MCF 10A (cell line): ENCODE measurements around the gene ART4. TPM values are rescaled to one million over a fixed set of nuclear protein-coding genes. Genes with fewer than 3 reads are reported as not detected.

Source experiments
- BruUV-seq: library from RNA; stranded (reverse); fragments of 400-500 nt; replicated peaks from 2 replicates; lab custom pipeline; 2021; lab: Mats Ljungman, UMichigan
- CTCF ChIA-PET: fragments of 300-600 bp; sonication (Branson Sonifier 250); formaldehyde crosslinking; extraction: SDS; loops from one replicate; lab custom pipeline; 2021; ENCODE audit warnings: antibody characterized with exemption, inconsistent platforms; lab: Yijun Ruan, JAX
- POLR2A ChIA-PET: fragments of 300-600, 350-650 bp; sonication (Branson Sonifier 250); formaldehyde crosslinking; extraction: SDS; loops from one replicate; lab custom pipeline; 2020; ENCODE audit warnings: antibody characterized with exemption, inconsistent platforms; lab: Yijun Ruan, JAX
- DNase-seq: peaks from one replicate; pipeline ENCODE4 v3.0.0-alpha.2; 2018; ENCODE audit not compliant: unreplicated experiment
- H3K27ac Mint-ChIP-seq: one replicate; pipeline ENCODE4 v1.8.0; 2022; ENCODE audit warnings: mild to moderate bottlenecking, low read depth, mixed read lengths; ENCODE audit not compliant: unreplicated experiment
- H3K27me3 Mint-ChIP-seq: one replicate; pipeline ENCODE4 v1.8.0; 2022; ENCODE audit warnings: mixed read lengths; ENCODE audit not compliant: insufficient read depth, unreplicated experiment
- H3K36me3 Mint-ChIP-seq: one replicate; pipeline ENCODE4 v1.8.0; 2022; ENCODE audit warnings: mild to moderate bottlenecking, moderate library complexity, mixed read lengths; ENCODE audit not compliant: insufficient read depth, unreplicated experiment
- H3K4me1 Mint-ChIP-seq: one replicate; pipeline ENCODE4 v1.8.0; 2022; ENCODE audit warnings: mixed read lengths; ENCODE audit not compliant: insufficient read depth, unreplicated experiment
- H3K4me3 Mint-ChIP-seq: one replicate; pipeline ENCODE4 v1.8.0; 2022; ENCODE audit warnings: mild to moderate bottlenecking, moderate library complexity, mixed read lengths; ENCODE audit not compliant: unreplicated experiment
- H3K9me3 Mint-ChIP-seq: one replicate; pipeline ENCODE4 v1.8.0; 2022; ENCODE audit warnings: mixed read lengths; ENCODE audit not compliant: unreplicated experiment
- CTCF ChIP-seq: fragments of 200-600 bp; IDR thresholded peaks from one replicate; pipeline ENCODE4 v1.8.0; 2022; ENCODE audit warnings: antibody characterized with exemption, mild to moderate bottlenecking; ENCODE audit not compliant: unreplicated experiment
- intact Hi-C: fragments of 100-400 bp; cut with micrococcal nuclease; formaldehyde crosslinking; loops from 2 replicates; pipeline ENCODE4 v1.14.1; 2022
- total RNA-seq: library from RNA; stranded (reverse); gene quantifications from 2 replicates; pipeline ENCODE4 v1.2.3, GENCODE V29; 2022

Gene ART4
- total RNA-seq, 1 experiment from 2014 or later, result not detected

DNA sequence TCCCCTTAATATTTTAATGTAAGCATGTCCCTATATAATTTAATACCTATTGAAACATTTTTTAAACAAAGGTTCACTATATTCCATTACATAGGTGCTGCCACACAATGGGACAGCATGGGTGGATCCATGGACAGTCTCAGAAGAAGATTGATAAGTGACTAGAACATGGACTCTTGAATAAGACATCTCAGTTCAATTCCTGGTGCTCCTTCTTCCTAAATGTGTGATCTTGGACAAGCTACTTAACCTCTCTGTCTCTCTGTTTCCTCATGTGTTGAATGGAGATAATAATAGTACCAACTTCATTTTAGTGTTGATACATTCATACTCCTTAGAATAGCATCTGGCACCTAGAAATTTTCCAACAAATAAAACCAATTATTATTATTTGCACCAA, 1.1 kb upstream of the ART4 start:
- no peak for TF ChIP-seq CTCF
- intact Hi-C loops, result loop anchor here (2.0 to 10.0 kb wide), 3 partner anchors 70 to 678 kb away; a partner anchor contains a TSS
- Mint-ChIP-seq H3K9me3 (no peaks in the 10 kb centered on the region), H3K4me3 (no peak overlapping the region), H3K4me1 (peaks cover 26% of the 10 kb centered on the region), H3K27ac (no peak overlapping the region), H3K27me3 (no peaks in the 10 kb centered on the region), H3K36me3 (no peaks in the 10 kb centered on the region)
- ChIA-PET POLR2A (interaction anchor here (0.8 to 1.0 kb wide), 2 partner anchors 10 to 153 kb away, joined by 3 read pairs; no protein-coding TSS in a partner anchor), CTCF (interaction anchor here (0.6 to 7.1 kb wide), 6 partner anchors 16 to 306 kb away, joined by 4 to 121 read pairs (median 6); no protein-coding TSS in a partner anchor)
- no peak for DNase-seq
- no TSS peak for BruUV-seq

DNA sequence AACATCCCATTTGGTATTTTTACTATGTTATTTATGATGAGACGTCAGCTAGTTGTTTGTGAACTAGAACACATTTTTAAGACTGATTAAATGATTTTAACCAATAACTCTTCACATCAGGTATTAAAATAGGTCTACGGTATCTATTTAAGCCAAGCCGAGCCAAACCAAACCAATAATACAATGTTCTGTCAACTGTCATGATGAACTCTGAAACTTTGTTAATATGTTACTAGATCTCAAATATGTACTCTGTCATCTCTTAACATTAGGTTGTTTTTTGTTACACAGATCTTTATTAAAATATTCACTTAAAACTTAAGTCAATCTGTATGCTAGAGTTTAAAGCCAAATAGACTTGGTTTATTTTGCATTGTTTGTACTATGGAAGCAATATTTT, 1.0 kb downstream of the ART4 start:
- ChIA-PET CTCF (interaction anchor here (7.1 kb wide), 1 partner anchor 153 kb away, joined by 121 read pairs; no protein-coding TSS in a partner anchor), POLR2A (interaction anchor here (0.5 to 3.2 kb wide), 2 partner anchors 39 to 249 kb away, joined by 3 to 14 read pairs; partner anchors contain the start of genes C12orf60 and WBP11)
- no TSS peak for BruUV-seq
- Mint-ChIP-seq H3K27me3 (no peaks in the 10 kb centered on the region), H3K9me3 (no peaks in the 10 kb centered on the region), H3K4me3 (no peak overlapping the region), H3K36me3 (no peaks in the 10 kb centered on the region), H3K4me1 (peaks cover 32% of the 10 kb centered on the region), H3K27ac (peak overlapping the region; percentile 86)
- no peak for TF ChIP-seq CTCF
- intact Hi-C loops, result loop anchor here (10.0 kb wide), 1 partner anchor 68 kb away; a partner anchor contains a TSS
- DNase-seq, result no peak

DNA sequence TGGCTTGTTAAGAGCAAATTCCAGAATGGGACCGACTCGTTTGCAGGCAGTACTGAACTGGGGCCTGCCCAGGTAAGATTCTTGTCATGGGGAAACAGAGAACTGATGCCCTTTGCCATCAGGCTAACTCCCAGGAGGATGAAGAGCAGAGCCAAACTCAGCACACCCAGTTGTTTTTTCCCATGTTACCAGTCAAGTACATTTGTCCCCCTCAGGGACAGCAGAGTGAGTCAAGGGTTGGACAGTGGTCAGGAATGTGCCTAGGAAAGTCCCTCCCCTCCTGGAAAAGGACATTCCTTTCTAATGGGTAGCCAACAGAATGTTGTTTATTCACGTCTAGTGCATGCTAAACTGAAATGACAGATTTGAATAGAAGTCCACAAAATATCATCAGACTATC, 1.6 kb downstream of the ART4 start:
- peak; percentile 84 for DNase-seq
- CTCF ChIA-PET, result no interaction called here
- Mint-ChIP-seq H3K36me3 (no peaks in the 10 kb centered on the region), H3K27me3 (no peaks in the 10 kb centered on the region), H3K4me3 (no peak overlapping the region), H3K4me1 (peaks cover 35% of the 10 kb centered on the region), H3K9me3 (no peaks in the 10 kb centered on the region), H3K27ac (peak overlapping the region; percentile 86)
- no peak for TF ChIP-seq CTCF
- intact Hi-C loops, result loop anchor here (10.0 kb wide), 1 partner anchor 67 kb away; a partner anchor contains a TSS
- BruUV-seq, result no TSS peak
- POLR2A ChIA-PET, result interaction anchor here (3.2 kb wide), 1 partner anchor 38 kb away, joined by 14 read pairs; the partner anchor contains the start of genes C12orf60 and WBP11

GRCh38 chr12:14840616-14841015, 2.7 kb downstream of the ART4 start:
- no peak for TF ChIP-seq CTCF
- DNase-seq, result no peak
- no peaks in the 10 kb centered on the region for H3K27me3 Mint-ChIP-seq
- no peak overlapping the region for H3K4me3 Mint-ChIP-seq
- peaks cover 43% of the 10 kb centered on the region for H3K4me1 Mint-ChIP-seq
- no peaks in the 10 kb centered on the region for H3K9me3 Mint-ChIP-seq
- H3K36me3 Mint-ChIP-seq, result no peaks in the 10 kb centered on the region
- BruUV-seq, result no TSS peak
- CTCF ChIA-PET, result interaction anchor here (0.6 to 1.7 kb wide), 3 partner anchors 14 to 30 kb away, joined by 4 to 6 read pairs (median 4); no protein-coding TSS in a partner anchor
- H3K27ac Mint-ChIP-seq, result peak overlapping the region; percentile 86
- POLR2A ChIA-PET, result interaction anchor here (3.2 kb wide), 1 partner anchor 37 kb away, joined by 14 read pairs; the partner anchor contains the start of genes C12orf60 and WBP11
- intact Hi-C loops, result loop anchor here (10.0 kb wide), 1 partner anchor 66 kb away; a partner anchor contains a TSS
